T-helper 1 cell treated with Interleukin-12 subunit alpha and Interleukin-12 subunit beta and Interleukin-4 antibody, amounts not matched to agents 30 ng/mL and 1 ng/mL, for 36 hours (primary cell): ENCODE data around the gene PCDH15. TPM values are rescaled to one million over a fixed set of nuclear protein-coding genes. Genes with fewer than 3 reads are reported as not detected.
"Not testable (repeated sequence)": the region's sequence is repeated elsewhere in the genome, so short reads cannot be mapped to it uniquely, and the experiment has no call there.

ENCODE experiments used
- intact Hi-C: fragments of 100-400 bp; cut with micrococcal nuclease; formaldehyde crosslinking; loops from one replicate; pipeline ENCODE4 v1.15.1; 2024
- total RNA-seq: library from RNA; stranded (reverse); gene quantifications from 2 replicates; pipeline ENCODE4 v1.2.3, GENCODE V29; 2022

Gene PCDH15
- total RNA-seq, 1 donor from 2014 or later = not detected

- intact Hi-C loops = no loop called here
These were observed 224.5 kb downstream of the PCDH15 start for GRCh38 chr10:54576541-54576940.

DNA sequence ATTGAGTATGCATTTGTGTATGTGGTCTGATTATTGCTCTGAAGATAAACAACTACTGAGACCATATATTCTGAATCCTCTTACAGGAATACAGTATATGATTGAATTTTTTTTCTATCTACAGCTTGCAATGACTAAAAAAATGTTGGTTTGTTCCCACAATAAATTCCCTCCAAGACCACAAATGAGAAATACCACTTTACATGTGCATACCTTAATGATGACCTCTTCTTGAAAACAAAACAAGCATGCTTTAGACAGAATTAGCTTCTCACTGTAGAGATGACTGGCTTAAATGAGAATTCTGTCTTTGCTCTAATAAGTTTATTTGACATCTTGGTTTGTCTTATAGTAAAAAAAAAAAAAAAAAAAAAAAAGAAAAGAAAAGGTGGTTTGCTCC, 241.5 kb downstream of the PCDH15 start:
- intact Hi-C loops = no loop called here

DNA sequence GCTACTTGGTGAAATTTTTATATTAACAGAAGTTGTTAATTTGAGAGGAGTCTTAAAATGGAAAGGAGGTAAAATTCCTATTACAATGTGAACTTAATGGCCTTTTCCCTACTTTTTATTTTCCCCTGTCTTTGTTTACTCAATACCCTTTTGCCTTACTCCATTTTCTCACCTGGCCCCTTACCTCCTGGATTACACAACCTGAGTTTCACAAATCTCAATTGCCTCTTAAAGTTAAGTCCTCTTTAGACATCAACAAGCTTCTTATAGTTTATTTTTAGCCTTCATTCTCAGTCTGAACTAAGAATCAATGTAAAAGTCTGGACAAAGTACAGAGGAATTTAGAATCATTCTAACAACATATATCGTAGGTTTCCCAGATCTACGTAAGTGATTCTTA, 247.0 kb downstream of the PCDH15 start:
- intact Hi-C loops = no loop called here

DNA sequence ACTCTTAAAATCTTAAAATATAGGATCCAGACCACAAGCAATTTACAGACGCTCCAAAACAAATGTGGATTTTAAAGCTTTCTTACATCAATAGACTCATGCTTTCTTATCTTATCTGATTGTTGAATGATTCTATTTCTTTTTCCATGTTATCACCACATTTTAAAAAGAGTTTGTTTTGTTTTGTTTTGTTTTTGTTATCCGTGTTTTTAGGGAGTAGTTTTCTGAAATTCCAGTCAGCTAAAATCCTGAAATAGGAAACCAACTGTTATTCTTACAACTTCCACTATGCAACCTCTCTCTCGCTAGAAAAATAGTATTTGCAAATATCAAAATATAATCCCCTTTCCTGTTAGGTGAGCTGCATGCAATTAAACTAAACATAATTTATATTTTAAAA, 251.0 kb downstream of the PCDH15 start:
- intact Hi-C loops = no loop called here

- intact Hi-C loops = no loop called here
These were observed 269.7 kb downstream of the PCDH15 start for GRCh38 chr10:54531296-54531695.

DNA sequence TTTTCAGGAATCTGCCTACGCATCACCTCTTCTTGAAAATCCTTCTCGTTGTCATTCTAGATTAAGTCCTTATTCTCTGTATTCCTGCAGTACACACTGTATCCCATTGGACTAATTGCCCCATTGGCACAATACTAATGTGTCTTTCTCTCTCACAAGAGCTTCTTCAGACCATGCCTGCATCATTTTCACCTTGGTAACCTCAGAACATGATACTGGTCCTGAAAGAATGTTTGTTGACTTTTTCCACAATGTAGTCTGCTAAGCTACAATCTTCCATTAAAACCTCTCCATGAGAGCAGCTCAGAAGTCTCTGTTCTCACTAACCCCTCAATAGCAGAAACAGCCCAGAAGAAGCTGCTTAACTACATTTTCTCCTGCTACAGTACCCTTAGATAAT, 270.7 kb downstream of the PCDH15 start:
- intact Hi-C loops = no loop called here

- intact Hi-C loops = no loop called here
These were observed 275.2 kb downstream of the PCDH15 start for GRCh38 chr10:54525816-54526215.

- intact Hi-C loops = not testable (repeated sequence)
These were observed 285.8 kb downstream of the PCDH15 start for GRCh38 chr10:54515244-54515643.

DNA sequence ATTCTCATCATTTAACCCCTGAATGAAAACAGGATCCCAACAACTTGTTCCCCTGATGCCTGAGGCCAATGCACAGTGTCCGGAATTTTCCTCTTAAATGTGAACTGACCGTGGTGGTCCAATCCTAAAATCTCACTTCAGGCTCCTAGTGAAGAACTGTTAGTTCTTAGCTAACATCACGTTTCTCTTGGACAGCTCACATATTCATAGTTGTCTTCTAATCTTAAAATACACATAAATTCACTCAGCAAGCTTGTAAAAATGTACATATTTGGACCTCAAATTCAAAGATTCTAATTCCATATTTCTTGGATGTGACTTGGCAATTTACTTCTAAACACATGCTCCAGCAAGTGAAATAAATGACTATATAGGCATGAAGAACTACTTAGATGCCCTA, 297.2 kb downstream of the PCDH15 start:
- intact Hi-C loops = no loop called here

- intact Hi-C loops = no loop called here
These were observed 299.1 kb downstream of the PCDH15 start for GRCh38 chr10:54501929-54502328.

GRCh38 chr10:54496852-54497251, 304.2 kb downstream of the PCDH15 start:
- intact Hi-C loops = no loop called here

GRCh38 chr10:54487743-54488142, 313.3 kb downstream of the PCDH15 start:
- intact Hi-C loops = no loop called here

DNA sequence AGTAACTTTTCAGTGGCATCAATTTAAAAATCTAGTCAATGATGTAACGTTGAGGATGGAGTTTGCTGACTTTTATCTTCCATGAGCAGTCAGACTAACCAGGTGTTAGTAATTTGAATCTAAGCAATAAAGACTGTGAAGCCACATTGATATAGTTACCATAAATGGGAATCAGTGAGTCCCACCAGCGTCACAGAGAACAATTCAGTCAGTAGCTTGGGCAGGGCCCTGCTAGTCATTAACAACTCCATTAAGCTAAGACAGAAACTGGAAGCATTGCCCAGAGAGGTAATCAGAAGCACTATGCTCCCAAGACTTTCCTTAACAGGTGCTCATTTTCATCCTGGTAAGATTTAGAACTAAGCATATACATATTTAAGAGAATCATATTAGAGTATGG, 315.1 kb downstream of the PCDH15 start:
- intact Hi-C loops = no loop called here

DNA sequence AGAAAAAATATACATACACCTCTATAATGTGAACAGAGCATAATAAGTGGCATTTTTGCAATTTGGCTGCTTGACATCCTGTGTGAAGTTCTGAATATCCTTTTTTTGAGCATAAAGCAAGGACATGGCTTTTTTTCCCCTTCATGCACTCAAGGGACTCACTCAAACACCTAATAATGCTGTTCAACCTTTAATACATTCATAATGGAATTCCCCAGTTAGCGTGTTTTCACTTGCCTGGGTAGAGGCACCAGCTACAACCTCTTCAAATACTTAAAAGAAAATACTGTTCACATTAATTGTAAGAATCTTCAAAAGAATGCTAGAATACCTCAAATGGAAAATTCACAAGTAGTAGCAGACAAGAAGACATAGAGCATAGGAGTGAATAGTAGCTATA, 316.8 kb downstream of the PCDH15 start:
- intact Hi-C loops = no loop called here

DNA sequence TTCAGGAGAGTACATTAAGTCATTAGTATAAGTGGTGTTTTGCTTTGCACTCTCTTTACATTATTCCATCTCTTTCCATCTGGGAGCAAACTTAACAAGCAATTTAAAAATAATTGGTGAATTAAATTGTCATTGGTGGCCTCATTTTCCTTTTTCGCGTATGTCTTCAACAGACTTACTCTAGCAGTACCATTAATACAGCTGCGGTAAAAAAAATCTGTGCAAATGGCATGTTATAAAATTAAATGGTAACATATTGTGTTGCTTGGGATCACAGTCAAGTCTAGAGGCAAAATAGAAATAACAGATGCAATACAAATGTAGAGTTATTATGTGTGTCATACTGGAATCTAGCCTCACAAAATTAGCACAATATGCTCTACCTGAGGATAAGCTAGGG, 322.4 kb downstream of the PCDH15 start:
- intact Hi-C loops = no loop called here

DNA sequence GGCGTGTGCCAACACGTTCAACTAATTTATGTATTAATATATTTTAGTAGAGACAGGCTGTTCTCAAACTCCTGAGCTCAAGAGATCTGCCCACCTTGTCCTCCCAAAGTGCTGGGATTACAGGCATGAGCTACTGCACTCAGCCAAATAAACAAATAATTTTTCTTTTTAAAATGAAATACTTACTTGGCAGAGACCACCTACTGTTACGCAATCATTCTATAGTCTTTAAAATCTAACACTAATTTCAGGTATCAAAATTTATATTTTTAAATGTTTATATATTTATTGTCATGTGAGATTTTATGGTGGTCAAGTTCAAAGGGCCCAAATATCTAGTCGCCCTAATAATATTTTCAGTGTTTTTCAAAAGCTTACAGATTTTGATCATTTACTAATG, 323.3 kb downstream of the PCDH15 start:
- intact Hi-C loops = no loop called here

DNA sequence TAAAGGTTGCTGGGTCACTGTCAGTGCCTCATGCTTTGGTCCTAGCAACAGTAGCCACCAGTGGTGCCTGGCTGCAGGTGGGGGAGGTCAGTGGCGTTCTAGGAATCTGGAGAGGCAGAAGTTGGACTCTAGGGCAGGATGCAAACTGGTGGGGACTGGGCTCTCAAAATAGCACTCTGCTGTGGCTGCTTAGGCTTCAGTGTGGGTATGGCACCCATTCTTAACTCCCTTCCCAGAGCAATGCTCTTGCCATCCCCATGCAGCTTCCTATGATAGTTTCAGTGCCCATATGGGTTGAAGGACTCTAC, 330.8 kb downstream of the PCDH15 start:
- intact Hi-C loops = no loop called here

- intact Hi-C loops = no loop called here
These were observed 331.3 kb downstream of the PCDH15 start for GRCh38 chr10:54469587-54470323.

GRCh38 chr10:54454271-54454670, 346.8 kb downstream of the PCDH15 start:
- intact Hi-C loops = no loop called here

DNA sequence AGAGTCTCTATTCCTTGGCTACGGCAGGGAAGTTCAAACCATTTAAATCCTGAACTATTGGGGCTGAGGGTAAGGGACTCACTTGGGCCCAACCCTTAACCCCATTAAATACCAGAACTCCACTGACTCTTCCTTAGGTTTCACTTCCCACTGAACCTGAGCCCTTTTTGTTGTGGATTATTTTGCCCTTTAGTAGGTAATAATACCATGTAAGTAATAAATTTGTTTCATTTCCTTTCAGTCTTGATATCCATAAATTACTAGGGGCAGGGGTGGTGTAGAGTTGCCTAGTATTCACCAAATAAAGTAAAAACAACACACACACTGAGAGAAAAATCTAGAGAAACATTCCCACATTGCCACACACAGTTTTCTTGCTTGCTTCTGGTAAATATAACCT, 352.0 kb downstream of the PCDH15 start:
- intact Hi-C loops = no loop called here

GRCh38 chr10:54444170-54444569, 356.9 kb downstream of the PCDH15 start:
- intact Hi-C loops = no loop called here

DNA sequence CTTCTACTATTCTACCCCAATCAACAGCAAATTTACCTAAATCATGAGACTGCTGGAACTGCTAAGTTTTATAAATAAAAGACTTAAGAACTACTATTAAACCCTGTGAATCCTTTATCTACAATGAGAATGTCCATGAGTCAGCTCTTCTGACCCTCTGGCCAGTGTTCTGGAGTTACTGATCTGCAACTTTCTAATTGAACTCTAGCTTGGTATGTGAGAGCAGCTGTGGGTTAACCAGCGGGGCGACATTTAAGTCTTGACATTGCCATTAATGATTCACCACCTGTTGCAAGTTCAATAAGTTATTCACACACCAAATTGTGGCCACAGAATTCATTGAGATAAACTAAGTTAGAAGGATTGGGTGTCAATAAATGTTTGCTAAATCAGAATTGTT, 359.8 kb downstream of the PCDH15 start:
- intact Hi-C loops = no loop called here

- intact Hi-C loops = no loop called here
These were observed 366.2 kb downstream of the PCDH15 start for GRCh38 chr10:54434782-54435181.

DNA sequence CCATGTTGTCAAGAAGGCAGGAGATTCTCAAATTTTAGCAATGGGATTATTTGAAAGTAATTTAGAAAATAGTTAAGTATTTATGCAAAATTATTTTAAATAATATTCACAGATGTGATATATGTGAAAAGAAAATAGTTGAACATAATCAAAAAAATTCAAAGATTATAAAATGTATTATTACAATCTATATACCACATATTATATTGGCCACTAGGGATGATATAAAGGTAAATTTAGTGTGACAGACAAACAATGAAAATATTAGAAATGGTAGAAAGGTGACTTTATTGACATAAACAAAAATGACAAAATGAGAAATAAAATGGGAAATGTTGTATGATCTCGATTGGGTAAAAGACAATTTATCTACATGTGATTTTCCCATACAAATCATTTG, 385.5 kb downstream of the PCDH15 start:
- intact Hi-C loops = no loop called here
